ENCODE results near the gene ERAP2. TPM values are rescaled to one million over a fixed set of nuclear protein-coding genes. Genes with fewer than 3 reads are reported as not detected.

Gene ERAP2
- total and polyA plus RNA-seq, 2 of the 13 experiments (the other 11 are each of a cell fraction or from before 2014, with no cell fraction given), result 12.8 to 16.6 TPM

- ATAC-seq (no peak), FAIRE-seq (no peak), DNase-seq (ENCODE audit: low spot score) (no peak)
- no TSS peak for BruUV-seq (replicated peaks)
- Histone ChIP-seq H3K4me3 (replicated peaks in 1 of 3; ENCODE audit: insufficient read depth in 1 of 3, low read depth in 2 of 3, low read length in 3 of 3) (no peak overlapping the region), H3K9me3 (ENCODE audit: low read length) (no peaks in the 10 kb centered on the region), H3K27me3 (ENCODE audit: control insufficient read depth in 1 of 2, insufficient read depth in 2 of 2, low read length in 2 of 2) (no peaks in the 10 kb centered on the region), H3K79me2 (ENCODE audit: insufficient read depth, low read length) (no peaks in the 10 kb centered on the region), H3K36me3 (replicated peaks in 1 of 2; ENCODE audit: control insufficient read depth in 1 of 2, insufficient read depth in 2 of 2, low read length in 2 of 2) (peaks cover 2 to 4% of the 10 kb centered on the region in 2 experiments; a peak in 4 of 5 replicates), H3K27ac (ENCODE audit: extremely low read length, insufficient read depth, low read length) (no peak overlapping the region), H3K9ac (ENCODE audit: insufficient read depth, low read depth, low read length) (no peak overlapping the region), H4K20me1 (ENCODE audit: insufficient read depth, low read length) (no peaks in the 10 kb centered on the region), H3K4me2 (ENCODE audit: low read depth, low read length) (no peak overlapping the region), H2AFZ (ENCODE audit: low read length) (no peak overlapping the region), H3K4me1 (ENCODE audit: insufficient read depth, low read length) (no peaks in the 10 kb centered on the region)
- intact Hi-C loops (cut with micrococcal nuclease; ENCODE audit: unreplicated experiment) (no loop called here), in situ Hi-C loops (cut with HindIII; ENCODE audit: extremely low pct_ligation_motif_present, low pct_unique_long_range_greater_than_20kb) (no loop called here)
- CTCF ChIA-PET (ENCODE audit: low intra/inter-chr PET ratio, low total read pairs), result no interaction called here
- WGBS (ENCODE audit: low lambda C conversion rate), result 98% methylated on average over 4 of the region's 4 CpGs
- POLR2A ChIA-PET, result no interaction called here
- TF ChIP-seq KDM6A (CRISPR knock-in tag; IDR thresholded peaks at IDR 0.05; ENCODE audit: low read depth), result no peak
- no peak for TF ChIP-seq MEIS1 (CRISPR knock-in tag; IDR thresholded peaks at IDR 0.05; ENCODE audit: borderline replicate concordance)
- no peak for TF ChIP-seq ZNF780A (CRISPR knock-in tag; IDR thresholded peaks at IDR 0.05)
- no peak for TF ChIP-seq NFIC (IDR thresholded peaks at IDR 0.05; ENCODE audit: low read length)
- no peak for TF ChIP-seq SPEN (CRISPR knock-in tag; IDR thresholded peaks at IDR 0.05; ENCODE audit: low read depth)
- TF ChIP-seq AFF4 (CRISPR knock-in tag; IDR thresholded peaks at IDR 0.05), result no peak
- no peak for TF ChIP-seq MAX (IDR thresholded peaks at IDR 0.05)
- no peak for TF ChIP-seq POGZ (CRISPR knock-in tag; IDR thresholded peaks at IDR 0.05)
- no peak for TF ChIP-seq PRDM10 (CRISPR knock-in tag; IDR thresholded peaks at IDR 0.05; ENCODE audit: low read depth)
- TF ChIP-seq ERF (CRISPR knock-in tag; IDR thresholded peaks at IDR 0.05), result no peak
- TF ChIP-seq AKNA (CRISPR knock-in tag; IDR thresholded peaks at IDR 0.05; ENCODE audit: borderline replicate concordance), result no peak
Observed at GRCh38 chr5:96896276-96896675, 20.0 kb downstream of the ERAP2 start.

All from HepG2 (cell line).